ENCODE results near the gene FAM229A. TPM values are rescaled to one million over a fixed set of nuclear protein-coding genes. Genes with fewer than 3 reads are reported as not detected.
A peak's percentile ranks its signal among the peaks of the same experiment; 100 is the strongest.

The FAM229A gene
- total and polyA plus RNA-seq, 9 of the 15 experiments (the other 6 are each of a cell fraction or from before 2014, with no cell fraction given): 0.04 to 21.6 (median 7.4) TPM

DNA sequence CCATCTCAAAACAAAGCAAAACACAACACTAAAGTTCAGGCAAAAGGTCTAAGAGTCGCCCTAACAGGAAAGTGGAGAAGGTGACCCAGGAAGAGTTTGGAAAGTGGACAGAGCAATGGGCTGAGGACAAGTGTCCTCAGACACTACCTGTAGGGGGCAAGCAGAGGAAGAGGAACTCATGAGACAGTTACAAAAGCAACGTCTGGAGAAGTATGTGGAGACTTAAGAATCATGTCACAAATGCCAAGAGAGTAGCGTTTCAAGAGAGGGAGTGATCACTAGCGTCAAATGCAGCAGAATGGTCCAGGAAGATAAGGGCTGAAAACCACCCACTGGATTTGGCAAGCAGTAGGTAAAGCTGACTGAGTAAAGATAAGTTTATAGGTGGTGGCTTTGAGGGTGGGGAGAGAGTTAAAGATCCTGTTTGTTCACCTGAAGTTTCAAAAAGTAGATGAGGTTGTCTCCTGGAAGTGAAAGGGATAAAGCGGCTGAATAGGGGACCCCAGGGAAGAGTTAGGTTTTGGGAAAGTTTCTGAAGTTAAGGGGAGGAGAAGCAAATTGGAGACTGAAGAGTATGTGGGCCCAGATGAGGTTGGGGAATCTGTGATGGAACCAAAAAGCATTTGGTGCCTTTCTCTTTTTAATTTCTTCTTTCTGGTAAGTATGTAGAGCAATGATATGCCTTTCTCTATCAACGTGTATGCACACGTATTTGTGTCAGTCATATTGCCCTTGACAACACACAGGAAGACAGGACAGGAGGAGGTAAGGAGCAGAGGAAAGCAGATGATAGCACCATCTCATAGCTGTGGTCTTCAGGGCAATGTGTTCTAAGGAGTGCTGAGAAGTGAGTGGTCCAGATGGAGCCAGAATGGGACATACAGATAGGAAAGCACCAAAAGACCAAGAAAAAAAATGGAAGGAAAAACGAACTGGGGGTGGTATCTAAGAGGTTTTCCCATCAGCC lies 28.9 kb upstream of the FAM229A start:
- in situ Hi-C loops (cut with MboI): no loop called here
- peak; percentile 57 for ATAC-seq
- BruUV-seq (replicated peaks): no TSS peak
- H3K4me3 ChIP-seq: peak overlapping the region; percentile 68
- peaks cover 52 to 57% of the 10 kb centered on the region in 2 experiments for H3K4me1 ChIP-seq (replicated peaks in 1 of 2; ENCODE audit: control insufficient read depth in 2 of 2, insufficient read depth in 2 of 2, low read length in 2 of 2)
- peak overlapping the region; percentile 95 for H3K27ac ChIP-seq (ENCODE audit: extremely low read depth, low read depth, low read length)
- H2AFZ ChIP-seq (ENCODE audit: low read depth, low read length): no peak overlapping the region
- WGBS (ENCODE audit: insufficient coverage, low coverage, missing lambda C conversion rate): 1% methylated on average over 8 of the region's 8 CpGs
- H3K36me3 ChIP-seq (ENCODE audit: control insufficient read depth, insufficient read depth, low read length): peaks cover 62% of the 10 kb centered on the region
- peaks cover 85% of the 10 kb centered on the region for H3K79me2 ChIP-seq (ENCODE audit: control insufficient read depth, insufficient read depth, low read length)
- peak overlapping the region; percentile 93 for H3K4me2 ChIP-seq (ENCODE audit: insufficient read depth, low read length)
- peaks cover 8% of the 10 kb centered on the region; the same call in 1 of the 2 replicates for H4K20me1 ChIP-seq (replicated peaks; ENCODE audit: control insufficient read depth, insufficient read depth, low read length)
- DNase-seq (ENCODE audit: extremely low read depth in 1 of 4, low spot score in 3 of 4): peak; percentile 66 to 97 (median 79)
- peak overlapping the region; percentile 15 to 94; a peak in 3 of 4 replicates for H3K9ac ChIP-seq (ENCODE audit: insufficient read depth in 1 of 2, low read depth in 2 of 2, low read length in 2 of 2)
- ChIA-PET CTCF (ENCODE audit: low intra/inter-chr PET ratio) (no interaction called here), POLR2A (interaction anchor here (0.5 to 7.7 kb wide), 16 partner anchors 8 to 547 kb away, joined by 3 to 62 read pairs (median 4); partner anchors contain the start of gene MARCKSL1)
- no peaks in the 10 kb centered on the region; the same call in 1 of the 2 replicates for H3K9me3 ChIP-seq (replicated peaks; ENCODE audit: control insufficient read depth, insufficient read depth, low read depth, low read length)
- intact Hi-C loops (cut with micrococcal nuclease): loop anchor here (1.0 to 5.0 kb wide), 3 partner anchors 23 to 426 kb away; partner anchors contain the start of genes MARCKSL1, S100PBP and YARS1
- no peaks in the 10 kb centered on the region for H3K27me3 ChIP-seq (ENCODE audit: control insufficient read depth in 2 of 2, insufficient read depth in 2 of 2, low read length in 2 of 2)
- H3K9me1 ChIP-seq (ENCODE audit: control insufficient read depth, insufficient read depth, low read length): peaks cover 11% of the 10 kb centered on the region
- peak; percentile 97 for FAIRE-seq
- no peak for TF ChIP-seq KLF10 (CRISPR knock-in tag; IDR thresholded peaks at IDR 0.05)
- TF ChIP-seq NFIX (CRISPR knock-in tag; IDR thresholded peaks at IDR 0.05; ENCODE audit: low read depth): no peak
- TF ChIP-seq TRIM25 (IDR thresholded peaks at IDR 0.05; ENCODE audit: borderline replicate concordance): peak; percentile 82; the same call in 1 of the 2 replicates
- TF ChIP-seq ZC3H8 (IDR thresholded peaks at IDR 0.05): no peak
- no peak for TF ChIP-seq ZNF436 (CRISPR knock-in tag; IDR thresholded peaks at IDR 0.05)
- no peak for TF ChIP-seq PBX2 (CRISPR knock-in tag; IDR thresholded peaks at IDR 0.05; ENCODE audit: low read depth)
- TF ChIP-seq PBX2 (tag; conservative IDR thresholded peaks at IDR 0.05; ENCODE audit: low read depth): 0 out of 2 replicates have a peak, but pooled peaks have one; percentile 35
- no peak for TF ChIP-seq HOMEZ (CRISPR knock-in tag; IDR thresholded peaks at IDR 0.05)
- TF ChIP-seq KLF6 (CRISPR knock-in tag; IDR thresholded peaks at IDR 0.05; ENCODE audit: borderline replicate concordance): no peak
- no peak for TF ChIP-seq UBTF (IDR thresholded peaks at IDR 0.05; ENCODE audit: borderline replicate concordance in 1 of 2, low read depth in 2 of 2, low read length in 2 of 2)
- TF ChIP-seq E2F3 (CRISPR knock-in tag; IDR thresholded peaks at IDR 0.05): no peak

Data from K562 (cell line).